Stimulated activated CD8-positive, alpha-beta memory T cell treated with anti-CD3 and anti-CD28 coated beads, Interleukin-4, amount 100 ng/mL, for 1 hour (primary cell): Measurements from ENCODE around the gene ADAMTS15.

Experiments used
- DNase-seq, 2 donors: peaks; one replicate each; pipeline ENCODE4 v3.0.0-alpha.2; 2020; ENCODE audit warnings: low read depth in 2 of 2, low spot score in 1 of 2

Gene ADAMTS15

GRCh38 chr11:130457623-130458409, 9.4 kb downstream of the ADAMTS15 start:
- no peak for DNase-seq

- DNase-seq = no peak
These were observed 9.9 kb downstream of the ADAMTS15 start for GRCh38 chr11:130458410-130458729.

GRCh38 chr11:130459521-130459920, 11.1 kb downstream of the ADAMTS15 start:
- DNase-seq = no peak

- DNase-seq = no peak
These were observed 13.8 kb downstream of the ADAMTS15 start for GRCh38 chr11:130462101-130462885.

GRCh38 chr11:130462931-130463330, 14.5 kb downstream of the ADAMTS15 start:
- DNase-seq = no peak

- DNase-seq = no peak
These were observed 15.9 kb downstream of the ADAMTS15 start for GRCh38 chr11:130464291-130464812.

GRCh38 chr11:130465263-130465662, 16.8 kb downstream of the ADAMTS15 start:
- no peak for DNase-seq

GRCh38 chr11:130467116-130467900, 18.9 kb downstream of the ADAMTS15 start:
- no peak for DNase-seq

GRCh38 chr11:130469181-130469580, 20.7 kb downstream of the ADAMTS15 start:
- no peak for DNase-seq

- DNase-seq = no peak
These were observed 22.6 kb downstream of the ADAMTS15 start for GRCh38 chr11:130470832-130471706.

- DNase-seq = no peak
These were observed 23.4 kb downstream of the ADAMTS15 start for GRCh38 chr11:130471731-130472433.

GRCh38 chr11:130472434-130472961, 24.1 kb downstream of the ADAMTS15 start:
- DNase-seq = no peak

- DNase-seq = no peak
These were observed 24.8 kb downstream of the ADAMTS15 start for GRCh38 chr11:130473056-130473794.

GRCh38 chr11:130473795-130474377, 25.4 kb downstream of the ADAMTS15 start:
- no peak for DNase-seq

GRCh38 chr11:130474637-130475400, 26.4 kb downstream of the ADAMTS15 start:
- DNase-seq = no peak

GRCh38 chr11:130475426-130476053, 27.1 kb downstream of the ADAMTS15 start:
- DNase-seq = no peak

- DNase-seq = no peak
These were observed 27.9 kb downstream of the ADAMTS15 start for GRCh38 chr11:130476200-130476921.
